ENCODE results near the gene SRP9.

GRCh38 chr1:225780630-225781029 is 3.0 kb downstream of the SRP9 start:
- TF ChIP-seq CTCF (IDR thresholded peaks at IDR 0.05) (no peak), POLR2A (IDR thresholded peaks at IDR 0.05) (no peak)

Measured in heart left ventricle (tissue), 13 donors.